ENCODE results near the gene SEPTIN12. TPM values are rescaled to one million over a fixed set of nuclear protein-coding genes. Genes with fewer than 3 reads are reported as not detected.

The SEPTIN12 gene
- total and polyA plus RNA-seq, 2 of the 4 experiments (the other 2 are of a cell fraction): not detected

- no peak overlapping the region for H4K5ac ChIP-seq (ENCODE audit: low read depth, low read length)
- no peak overlapping the region for H4K91ac ChIP-seq (ENCODE audit: insufficient read depth, low read depth, low read length)
- H3K9me1 ChIP-seq (ENCODE audit: insufficient read depth, low read length): no peaks in the 10 kb centered on the region
- 0 out of 4 replicates have a peak, but pooled peaks cover 0 to 7% of the 10 kb centered on the region in 2 experiments for H3K79me1 ChIP-seq (ENCODE audit: low read depth in 1 of 2, low read length in 2 of 2)
- no peaks in the 10 kb centered on the region for H3K9me3 ChIP-seq (ENCODE audit: control insufficient read depth, insufficient read depth, low read length)
- H3K23ac ChIP-seq (ENCODE audit: low read depth, low read length): no peak overlapping the region
- H3K27me3 ChIP-seq (ENCODE audit: control insufficient read depth, insufficient read depth, low read length): no peaks in the 10 kb centered on the region
- H3K36me3 ChIP-seq (ENCODE audit: control insufficient read depth, insufficient read depth, low read length): peaks cover 6% of the 10 kb centered on the region; the same call in 1 of the 2 replicates
- no peak overlapping the region for H2AFZ ChIP-seq (replicated peaks; ENCODE audit: low read length, poor library complexity)
- ATAC-seq (ENCODE audit: low read depth): no peak
- in situ Hi-C loops (cut with MboI; ENCODE audit: low sequenced_read_pairs): no loop called here
- H2BK20ac ChIP-seq (ENCODE audit: low read depth, low read length): no peak overlapping the region
- no peak overlapping the region for H4K8ac ChIP-seq (ENCODE audit: low read depth in 2 of 2, low read length in 2 of 2)
- H2BK15ac ChIP-seq (ENCODE audit: low read depth, low read length): no peak overlapping the region
- BruUV-seq (replicated peaks): no TSS peak
- H3K56ac ChIP-seq (ENCODE audit: extremely low read depth, insufficient read depth, low read length): no peak overlapping the region
- no peak overlapping the region for H3K9ac ChIP-seq (ENCODE audit: low read depth, low read length)
- 93% methylated on average over 10 of the region's 19 CpGs; no CpG with 5 or more reads in 1 of the 2 experiments for WGBS, 2 experiments (ENCODE audit: extremely low coverage in 2 of 2, insufficient read length in 1 of 2)
- no peak overlapping the region for H2BK5ac ChIP-seq (ENCODE audit: low read depth, low read length, poor library complexity, severe bottlenecking)
- H3K4me3 ChIP-seq (ENCODE audit: insufficient read depth, low read depth, low read length): no peak overlapping the region
- peaks cover 5% of the 10 kb centered on the region; the same call in 1 of the 2 replicates for H3K4me1 ChIP-seq (ENCODE audit: control insufficient read depth, insufficient read depth, low read length)
- no peak overlapping the region for H2AK9ac ChIP-seq (replicated peaks; ENCODE audit: low read depth, low read length, poor library complexity)
- H3K18ac ChIP-seq (ENCODE audit: low read depth, low read length): no peak overlapping the region
- H2AK5ac ChIP-seq (ENCODE audit: low read depth, low read length): no peak overlapping the region
- no peak overlapping the region for H3K4me2 ChIP-seq (ENCODE audit: low read depth, low read length)
- dilution Hi-C loops (cut with HindIII; ENCODE audit: low sequenced_read_pairs, unreplicated experiment): no loop called here
- no peaks in the 10 kb centered on the region; the same call in 1 of the 2 replicates for H4K20me1 ChIP-seq (ENCODE audit: insufficient read depth, low read length)
- intact Hi-C loops (cut with micrococcal nuclease): no loop called here
- no peak overlapping the region for H3K27ac ChIP-seq (ENCODE audit: insufficient read depth, low read length)
- H2BK120ac ChIP-seq (ENCODE audit: low read depth, low read length): no peak overlapping the region
- H3K4ac ChIP-seq (ENCODE audit: low read depth, low read length): no peak overlapping the region
- CTCF ChIA-PET: no interaction called here
- no peak for DNase-seq
- H3K14ac ChIP-seq (replicated peaks; ENCODE audit: low read depth, low read length): no peak overlapping the region
- POLR2A ChIA-PET (ENCODE audit: unreplicated experiment): no interaction called here
- TF ChIP-seq CTCF (conservative IDR thresholded peaks at IDR 0.05; ENCODE audit: low read depth, low read length) (no peak), NFE2L2 (IDR thresholded peaks at IDR 0.05; ENCODE audit: low read depth, low read length) (no peak), MAZ (IDR thresholded peaks at IDR 0.05; ENCODE audit: borderline replicate concordance, low read depth, low read length) (no peak), RFX5 (IDR thresholded peaks at IDR 0.05; ENCODE audit: low read depth, low read length) (no peak), MXI1 (IDR thresholded peaks at IDR 0.05; ENCODE audit: borderline replicate concordance, low read depth, low read length) (no peak), RCOR1 (IDR thresholded peaks at IDR 0.05; ENCODE audit: insufficient replicate concordance, low read length) (no peak), CEBPB (IDR thresholded peaks at IDR 0.05; ENCODE audit: low read depth, low read length) (no peak), MAFK (IDR thresholded peaks at IDR 0.05; ENCODE audit: low read depth, low read length) (no peak), BHLHE40 (IDR thresholded peaks at IDR 0.05; ENCODE audit: low read depth, low read length) (no peak), CHD1 (IDR thresholded peaks at IDR 0.05; ENCODE audit: low read depth, low read length) (no peak), SMC3 (IDR thresholded peaks at IDR 0.05; ENCODE audit: low read depth, low read length) (no peak), POLR2A (IDR thresholded peaks at IDR 0.05; ENCODE audit: low read depth, low read length) (no peak), RAD21 (IDR thresholded peaks at IDR 0.05; ENCODE audit: low read length) (no peak), USF2 (IDR thresholded peaks at IDR 0.05; ENCODE audit: low read depth, low read length) (no peak), FOS (IDR thresholded peaks at IDR 0.05; ENCODE audit: low read depth, low read length) (no peak), ELK1 (IDR thresholded peaks at IDR 0.05; ENCODE audit: borderline replicate concordance, low read depth, low read length) (no peak)
Observed at GRCh38 chr16:4799171-4799855, 11.2 kb upstream of the SEPTIN12 start.

Measured in IMR-90 (cell line).